ENCODE data around the gene LRIG2.
"Not testable (repeated sequence)": the region's sequence is repeated elsewhere in the genome, so short reads cannot be mapped to it uniquely, and the experiment has no call there.

Gene LRIG2

DNA sequence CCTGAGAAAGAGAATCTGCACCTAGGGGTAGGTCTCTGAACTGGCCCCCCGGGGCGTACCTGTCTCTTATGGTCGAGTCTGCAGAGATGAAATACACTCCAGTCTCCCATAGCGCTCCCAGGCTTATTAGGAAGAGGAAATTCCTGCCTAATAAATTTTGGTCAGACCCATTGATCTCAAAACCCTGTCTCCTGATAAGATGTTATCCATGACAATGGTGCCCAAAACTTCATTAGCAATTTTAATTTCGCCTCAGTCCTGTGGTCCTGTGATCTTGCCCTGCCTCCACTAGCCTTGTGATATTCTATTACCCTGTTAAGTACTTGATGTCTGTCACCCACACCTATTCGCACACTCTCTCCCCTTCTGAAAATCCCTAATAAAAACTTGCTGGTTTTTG lies 85.7 kb downstream of the LRIG2 start:
- not testable (repeated sequence) for DNase-seq (ENCODE audit: low read depth in 1 of 2, low spot score in 1 of 2)

DNA sequence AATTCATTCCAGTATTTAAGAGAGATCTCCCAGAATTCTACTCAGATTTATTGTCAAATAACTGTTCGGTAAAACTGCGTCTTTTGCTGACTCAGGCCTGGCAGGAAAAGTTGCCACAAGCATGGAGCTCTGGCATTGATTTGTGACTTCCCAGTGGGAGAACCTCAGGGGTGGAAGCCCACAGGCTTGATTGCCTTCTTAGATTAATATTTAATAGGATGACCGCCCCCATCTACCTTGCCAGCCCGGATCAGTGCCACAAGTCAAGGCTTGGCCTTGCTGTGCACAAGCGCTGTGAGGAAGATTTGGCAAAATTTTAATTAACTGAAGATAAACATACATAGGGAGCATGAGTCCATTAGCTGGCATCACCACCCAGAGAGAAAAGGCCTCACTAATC lies 93.5 kb downstream of the LRIG2 start:
- no peak for DNase-seq (ENCODE audit: low read depth in 1 of 2, low spot score in 1 of 2)

GRCh38 chr1:113168946-113169345 lies 95.9 kb downstream of the LRIG2 start:
- DNase-seq (ENCODE audit: low read depth in 1 of 2, low spot score in 1 of 2) = no peak

- no peak for DNase-seq (ENCODE audit: low read depth in 1 of 2, low spot score in 1 of 2)
These were observed 96.6 kb downstream of the LRIG2 start for GRCh38 chr1:113169591-113169990.

- DNase-seq (ENCODE audit: low read depth in 1 of 2, low spot score in 1 of 2) = no peak
These were observed 97.5 kb downstream of the LRIG2 start for GRCh38 chr1:113170519-113170918.

- DNase-seq (ENCODE audit: low read depth in 1 of 2, low spot score in 1 of 2) = no peak
These were observed 105.1 kb downstream of the LRIG2 start for GRCh38 chr1:113178106-113178505.

DNA sequence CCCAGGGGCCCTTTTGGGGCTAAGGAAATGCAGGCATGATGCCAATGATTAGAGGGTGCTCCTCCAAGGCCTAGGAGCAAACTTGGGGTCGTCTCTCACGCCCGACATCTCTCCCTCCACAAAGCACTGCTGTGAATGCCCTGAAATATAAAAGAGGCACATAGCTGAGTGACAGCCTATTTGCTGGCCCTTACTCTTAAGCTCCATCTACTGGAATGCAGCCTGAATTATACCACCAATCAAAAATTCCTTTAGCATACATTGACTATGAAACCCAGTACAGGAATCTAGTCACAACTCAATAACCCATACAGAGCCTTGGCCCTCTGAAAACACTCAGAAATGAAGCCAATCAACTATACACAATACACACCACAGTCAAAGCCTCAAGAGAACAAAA lies 105.5 kb downstream of the LRIG2 start:
- DNase-seq (ENCODE audit: low read depth in 1 of 2, low spot score in 1 of 2) = no peak
